Measurements from ENCODE around the gene WDFY4. TPM values are rescaled to one million over a fixed set of nuclear protein-coding genes. Genes with fewer than 3 reads are reported as not detected.

WDFY4 gene
- total and polyA plus RNA-seq, 11 donors, result 0.46 to 19.8 (median 1.0) TPM

GRCh38 chr10:48803801-48804584 lies 119.3 kb downstream of the WDFY4 start:
- 82 to 85% (median 84%) methylated on average over 4 of the region's 4 CpGs for WGBS, 4 donors

GRCh38 chr10:48804740-48805182 lies 120.1 kb downstream of the WDFY4 start:
- peaks cover 0 to 72% (median 38%) of the 10 kb centered on the region in 12 donors for H3K4me1 ChIP-seq
- H3K4me3 ChIP-seq, result no peak overlapping the region
- no peaks in the 10 kb centered on the region for H3K9me3 ChIP-seq
- DNase-seq (no peak), ATAC-seq (no peak)
- WGBS, 4 donors, result 26 to 32% (median 31%) methylated on average over 7 of the region's 7 CpGs
- intact Hi-C loops (cut with DNase I), result no loop called here
- TF ChIP-seq, protein P1, sequence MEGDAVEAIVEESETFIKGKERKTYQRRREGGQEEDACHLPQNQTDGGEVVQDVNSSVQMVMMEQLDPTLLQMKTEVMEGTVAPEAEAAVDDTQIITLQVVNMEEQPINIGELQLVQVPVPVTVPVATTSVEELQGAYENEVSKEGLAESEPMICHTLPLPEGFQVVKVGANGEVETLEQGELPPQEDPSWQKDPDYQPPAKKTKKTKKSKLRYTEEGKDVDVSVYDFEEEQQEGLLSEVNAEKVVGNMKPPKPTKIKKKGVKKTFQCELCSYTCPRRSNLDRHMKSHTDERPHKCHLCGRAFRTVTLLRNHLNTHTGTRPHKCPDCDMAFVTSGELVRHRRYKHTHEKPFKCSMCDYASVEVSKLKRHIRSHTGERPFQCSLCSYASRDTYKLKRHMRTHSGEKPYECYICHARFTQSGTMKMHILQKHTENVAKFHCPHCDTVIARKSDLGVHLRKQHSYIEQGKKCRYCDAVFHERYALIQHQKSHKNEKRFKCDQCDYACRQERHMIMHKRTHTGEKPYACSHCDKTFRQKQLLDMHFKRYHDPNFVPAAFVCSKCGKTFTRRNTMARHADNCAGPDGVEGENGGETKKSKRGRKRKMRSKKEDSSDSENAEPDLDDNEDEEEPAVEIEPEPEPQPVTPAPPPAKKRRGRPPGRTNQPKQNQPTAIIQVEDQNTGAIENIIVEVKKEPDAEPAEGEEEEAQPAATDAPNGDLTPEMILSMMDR (IDR thresholded peaks at IDR 0.05), result no peak
- TF ChIP-seq POLR2A (IDR thresholded peaks at IDR 0.05), result no peak
- H3K36me3 ChIP-seq, result no peaks in the 10 kb centered on the region
- H3K27me3 ChIP-seq, result no peaks in the 10 kb centered on the region
- peak overlapping the region in 6 of 12 donors; percentile 47 to 72 (median 66) for H3K27ac ChIP-seq

More at GRCh38 chr10:48803801-48804584, 119.3 kb downstream of the WDFY4 start:
- no peaks in the 10 kb centered on the region for H3K36me3 ChIP-seq
- H3K4me1 ChIP-seq, result peaks cover 0 to 72% (median 38%) of the 10 kb centered on the region in 12 donors
- ATAC-seq (no peak), DNase-seq (no peak)
- intact Hi-C loops (cut with DNase I), result no loop called here
- TF ChIP-seq, protein P1 (IDR thresholded peaks at IDR 0.05), result no peak
- TF ChIP-seq POLR2A (IDR thresholded peaks at IDR 0.05), result no peak
- peak overlapping the region in 4 of 12 donors; percentile 16 to 72 (median 56) for H3K27ac ChIP-seq
- no peaks in the 10 kb centered on the region for H3K9me3 ChIP-seq
- H3K27me3 ChIP-seq, result no peaks in the 10 kb centered on the region
- H3K4me3 ChIP-seq, result no peak overlapping the region

GRCh38 chr10:48805411-48805810 lies 120.7 kb downstream of the WDFY4 start:
- no peaks in the 10 kb centered on the region for H3K27me3 ChIP-seq
- intact Hi-C loops (cut with DNase I), result no loop called here
- DNase-seq (no peak), ATAC-seq (no peak)
- no peak overlapping the region for H3K4me3 ChIP-seq
- TF ChIP-seq POLR2A (IDR thresholded peaks at IDR 0.05), result no peak
- TF ChIP-seq, protein P1 (IDR thresholded peaks at IDR 0.05), result no peak
- H3K27ac ChIP-seq, result peak overlapping the region in 8 of 12 donors; percentile 14 to 72 (median 64)
- no peaks in the 10 kb centered on the region for H3K36me3 ChIP-seq
- WGBS, 4 donors, result 38 to 100% (median 90%) methylated on average over 1 of the region's 1 CpG
- H3K9me3 ChIP-seq, result no peaks in the 10 kb centered on the region
- H3K4me1 ChIP-seq, result peaks cover 0 to 70% (median 38%) of the 10 kb centered on the region in 12 donors

- H3K4me3 ChIP-seq, result no peak overlapping the region
- ATAC-seq (peak; percentile 36 to 76 (median 74)), DNase-seq (peak in 3 of 5 donors; percentile 48 to 54 (median 51))
- intact Hi-C loops (cut with DNase I), result no loop called here
- 65 to 76% (median 72%) methylated on average over 11 to 12 of the region's 12 CpGs for WGBS, 4 donors
- TF ChIP-seq, protein P1 (IDR thresholded peaks at IDR 0.05), result no peak
- TF ChIP-seq POLR2A (IDR thresholded peaks at IDR 0.05), result no peak
- peak overlapping the region in 8 of 12 donors; percentile 14 to 72 (median 64) for H3K27ac ChIP-seq
- no peaks in the 10 kb centered on the region for H3K27me3 ChIP-seq
- H3K4me1 ChIP-seq, result peaks cover 0 to 66% (median 37%) of the 10 kb centered on the region in 12 donors
- no peaks in the 10 kb centered on the region for H3K9me3 ChIP-seq
- H3K36me3 ChIP-seq, result no peaks in the 10 kb centered on the region
Observed at GRCh38 chr10:48805848-48806247, 121.2 kb downstream of the WDFY4 start.
